Hypothalamus (tissue), 51 donors: Measurements from ENCODE around the gene CADM1.

Experiments
- DNase-seq, 51 donors: peaks; one replicate each; lab custom pipeline; 2025; lab: John Stamatoyannopoulos, UW

CADM1 gene

GRCh38 chr11:115504276-115505158, at the start of gene CADM1:
CADM1 (minus strand) TSS chr11:115504415.
- peak; percentile 77 to 99 (median 97) for DNase-seq

DNA sequence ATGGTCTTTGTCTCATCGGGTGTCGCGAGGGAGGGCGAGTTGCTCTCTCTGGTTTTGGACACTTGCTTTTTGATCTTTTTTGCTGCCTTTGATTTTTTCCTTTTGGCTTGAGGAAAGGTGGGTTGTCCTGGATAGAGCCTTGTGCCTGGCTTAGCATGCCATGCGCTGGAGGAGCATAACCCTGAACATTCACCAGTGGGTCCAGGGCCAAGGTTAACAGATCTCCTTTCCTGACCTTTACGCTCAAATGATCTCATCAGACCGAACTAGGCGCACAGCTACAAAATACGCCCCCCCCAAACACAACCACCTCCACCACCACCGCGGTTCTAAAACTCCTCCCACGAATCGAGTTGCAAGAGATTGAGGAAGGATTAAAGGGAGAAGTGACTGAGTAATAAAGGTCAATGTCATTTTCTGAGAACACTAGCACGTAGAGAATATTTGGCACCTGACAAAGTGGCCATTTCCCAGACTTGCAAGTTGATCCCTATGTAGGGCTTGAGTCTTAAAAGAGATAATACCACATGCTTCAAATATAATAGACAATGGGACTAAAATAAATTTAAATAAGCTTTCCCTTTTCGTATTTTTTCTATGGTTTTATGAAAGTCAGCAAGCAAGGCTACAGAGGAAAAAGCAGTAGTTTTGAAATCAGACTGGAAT, 48.7 kb upstream of the CADM1 start:
- DNase-seq, result no peak

- no peak for DNase-seq
Measured at GRCh38 chr11:115552151-115552772, 48.0 kb upstream of the CADM1 start.

GRCh38 chr11:115550291-115551059, 46.3 kb upstream of the CADM1 start:
- no peak for DNase-seq

DNA sequence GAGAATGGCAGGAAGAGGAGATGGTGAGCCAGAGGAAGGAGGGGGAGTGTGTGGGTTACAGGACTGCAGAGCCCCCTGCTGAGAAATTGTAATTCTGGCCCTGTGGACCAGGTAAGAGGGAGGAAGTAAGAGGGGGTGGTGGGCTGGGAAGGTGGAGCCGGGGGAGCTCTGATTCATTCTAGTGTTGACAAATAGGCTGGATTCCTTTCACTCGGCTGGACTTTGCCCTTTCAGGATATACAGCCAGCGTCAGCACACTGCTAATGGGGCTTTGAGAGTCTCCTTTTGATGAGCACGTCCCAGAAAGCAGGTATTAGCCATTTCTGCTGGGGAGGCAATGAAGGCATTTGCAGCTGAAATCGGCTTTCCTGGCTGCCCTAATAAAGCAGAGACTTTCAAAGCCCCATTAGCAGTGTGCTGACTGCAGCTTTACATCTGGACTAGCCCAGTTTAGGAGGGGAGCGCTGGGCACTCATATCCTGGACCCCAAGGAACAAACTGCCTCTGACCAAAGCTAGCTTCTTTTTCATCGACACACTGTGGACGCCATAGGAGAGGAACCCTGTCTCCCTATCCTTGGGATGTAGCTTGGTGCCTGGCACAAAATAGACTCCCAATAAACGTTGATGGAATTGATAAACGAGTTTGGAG, 44.8 kb upstream of the CADM1 start:
- no peak for DNase-seq

DNA sequence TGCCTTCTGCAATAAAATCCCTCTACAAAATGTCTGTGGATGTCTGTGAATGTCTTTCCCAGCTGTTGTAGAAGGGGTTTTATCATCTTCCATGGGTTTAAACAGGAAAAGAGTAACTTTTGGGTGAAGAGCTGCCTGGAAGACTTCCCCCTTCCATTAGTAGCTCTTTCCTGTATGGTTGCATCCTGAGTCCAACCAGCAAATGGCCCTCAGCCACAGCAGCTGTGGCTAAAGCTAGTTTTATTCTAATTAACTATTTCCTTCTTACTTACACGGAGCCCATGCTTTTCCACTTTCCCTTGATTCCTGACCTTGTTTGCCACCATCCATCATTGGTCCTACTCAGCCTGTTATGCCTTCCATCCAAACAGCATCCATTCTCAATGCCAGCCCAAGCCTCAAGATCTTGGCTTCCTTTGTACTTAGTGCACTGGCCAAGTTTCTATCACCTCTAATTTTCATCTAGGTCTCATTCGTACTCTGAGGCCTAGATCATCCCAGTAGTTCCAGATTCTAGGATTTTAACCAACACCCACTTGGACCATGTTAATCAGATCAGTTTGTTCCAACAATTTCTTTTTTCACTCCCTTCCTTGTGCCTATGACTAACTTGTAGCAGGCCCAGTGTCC, 41.5 kb upstream of the CADM1 start:
- no peak for DNase-seq

DNA sequence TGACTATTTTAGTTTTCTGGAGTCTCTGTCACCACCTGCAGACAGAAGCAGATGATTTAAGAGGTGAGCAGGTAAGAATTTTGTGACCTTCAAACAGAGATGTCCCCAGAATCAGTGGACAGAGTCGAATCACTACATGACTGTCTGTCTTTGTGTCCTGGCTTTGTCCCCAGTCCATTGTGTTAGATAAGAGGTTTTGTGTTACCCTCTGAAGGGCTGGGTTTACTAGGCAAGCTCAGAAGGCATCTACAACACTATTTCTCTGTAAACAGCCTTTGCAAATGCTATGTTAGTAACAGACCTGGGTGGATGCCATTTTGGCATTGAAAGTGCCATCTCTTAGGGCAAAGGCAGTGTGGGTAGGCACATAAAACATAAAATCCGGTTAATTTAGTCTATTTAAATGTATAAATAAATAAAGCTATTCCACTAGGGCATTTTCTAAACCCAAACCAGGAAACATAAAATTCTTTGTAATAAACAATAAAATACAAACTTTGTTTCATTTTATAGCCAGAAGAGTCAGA, 40.3 kb upstream of the CADM1 start:
- DNase-seq, result no peak

- no peak for DNase-seq
Measured at GRCh38 chr11:115541518-115541917, 37.3 kb upstream of the CADM1 start.

DNA sequence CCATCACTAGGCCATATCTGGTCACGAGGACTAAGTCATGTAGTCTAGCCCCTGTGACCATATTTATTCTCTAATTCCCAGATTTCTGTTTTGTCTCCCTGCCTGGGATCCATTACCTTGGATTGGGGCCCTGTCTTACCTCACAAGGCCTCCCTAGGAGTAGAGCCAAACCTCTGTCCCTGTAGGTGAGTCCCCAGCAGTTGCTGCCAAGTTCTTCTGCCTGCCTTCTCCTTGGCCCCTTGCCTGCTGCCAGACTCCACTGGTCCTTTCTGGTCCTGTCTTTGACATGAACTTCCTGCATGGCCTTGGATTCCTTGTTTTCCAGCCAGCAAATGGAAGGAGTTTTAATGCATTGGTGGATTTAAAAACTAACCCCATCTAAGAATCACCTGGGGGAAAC, 35.6 kb upstream of the CADM1 start:
- no peak for DNase-seq

DNA sequence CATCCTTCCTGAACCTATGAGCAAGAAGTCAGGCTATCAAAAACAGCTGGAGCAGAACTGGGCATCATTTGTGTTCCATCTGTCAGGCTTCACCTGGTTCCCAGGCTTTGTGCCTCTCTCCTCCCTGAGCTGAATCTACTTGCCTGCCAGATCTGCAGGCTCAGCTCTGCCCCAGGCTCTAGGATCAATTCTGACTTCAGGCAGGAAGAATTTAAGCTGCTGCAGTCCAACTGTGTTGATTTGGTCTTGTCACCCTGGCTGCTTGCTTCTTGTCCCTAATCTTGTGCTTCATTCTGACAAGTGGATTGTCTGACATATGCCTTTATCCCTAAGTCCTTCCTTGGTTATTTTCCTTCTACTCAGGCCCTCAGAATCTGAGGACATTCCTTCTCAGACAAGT, 31.6 kb upstream of the CADM1 start:
- DNase-seq, result no peak

DNA sequence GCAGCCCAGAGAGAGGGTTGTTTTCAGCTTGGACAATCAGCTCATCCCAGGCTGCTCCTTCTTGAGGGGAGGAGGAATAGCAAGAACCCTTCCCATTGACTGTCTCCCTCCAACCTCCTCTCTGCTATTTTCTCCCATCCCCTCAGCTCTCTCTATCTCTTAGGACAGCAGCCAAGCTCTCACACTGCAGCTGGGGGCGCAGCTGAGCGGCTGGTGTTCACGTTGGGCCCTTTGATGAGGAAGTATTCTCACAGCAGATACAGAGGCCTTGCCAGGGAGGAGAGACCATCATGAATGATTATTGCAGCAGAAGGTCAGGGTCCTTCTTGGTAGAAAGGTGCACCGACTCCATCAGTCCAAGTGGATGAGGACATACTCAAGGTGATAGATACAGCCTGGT, 26.5 kb upstream of the CADM1 start:
- DNase-seq, result peak in 2 of 51 donors; percentile 3 to 10

- DNase-seq, result no peak
Measured at GRCh38 chr11:115528225-115528624, 24.0 kb upstream of the CADM1 start.

GRCh38 chr11:115527534-115528125, 23.4 kb upstream of the CADM1 start:
- DNase-seq, result no peak

- no peak for DNase-seq
Measured at GRCh38 chr11:115525531-115526006, 21.4 kb upstream of the CADM1 start.

DNA sequence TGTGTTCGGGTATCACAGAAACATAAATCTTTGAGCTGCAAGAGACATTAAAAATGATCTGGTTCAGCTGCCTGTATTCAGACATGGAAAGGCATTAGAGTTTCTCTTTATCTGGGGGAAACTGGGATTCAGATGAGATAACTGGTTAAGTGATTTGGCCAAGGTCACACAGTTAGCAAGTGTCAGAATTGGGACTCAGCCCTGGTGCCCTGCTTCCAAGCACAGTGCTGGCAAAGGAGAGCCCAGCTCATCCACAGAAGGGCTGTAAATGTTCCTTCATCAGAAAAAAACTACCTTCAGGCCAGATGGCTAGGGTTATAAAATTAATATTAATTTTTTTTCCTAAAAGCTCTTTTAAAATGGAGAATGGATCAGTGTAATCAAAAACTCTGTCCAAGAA, 20.4 kb upstream of the CADM1 start:
- no peak for DNase-seq

DNA sequence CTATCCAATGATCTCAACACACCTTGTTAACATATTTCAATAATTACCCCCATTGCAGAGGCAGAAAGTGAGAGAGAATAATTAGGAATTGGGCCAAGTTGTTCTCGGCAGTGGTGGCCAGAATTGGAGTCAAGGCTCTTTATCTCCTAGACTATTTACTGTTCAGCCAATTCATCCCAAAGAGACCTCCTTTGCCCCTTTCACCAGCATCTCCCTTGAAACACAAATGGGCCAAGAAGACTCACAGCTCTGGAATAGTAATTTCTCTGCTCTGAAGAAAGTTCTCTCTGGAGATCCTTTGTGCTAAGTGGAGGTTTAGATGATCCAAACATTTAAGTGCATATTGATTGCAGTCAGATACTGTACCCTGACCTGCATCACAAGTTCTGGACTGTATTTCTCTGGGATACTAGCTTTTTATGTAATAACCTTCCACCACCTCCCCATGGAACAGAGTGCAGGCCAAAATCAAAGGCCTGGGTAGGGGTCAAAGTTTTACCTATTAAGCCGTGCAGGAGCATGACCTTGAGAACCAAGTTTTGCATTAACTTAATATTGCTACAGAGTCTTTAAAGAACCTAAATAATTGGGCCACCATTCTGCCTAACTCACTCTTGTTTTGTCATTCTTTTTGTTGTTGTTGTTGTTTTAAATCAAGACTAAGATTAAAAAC, 19.6 kb upstream of the CADM1 start:
- DNase-seq, result no peak

- no peak for DNase-seq
Measured at GRCh38 chr11:115522302-115522701, 18.1 kb upstream of the CADM1 start.

GRCh38 chr11:115521825-115522224, 17.6 kb upstream of the CADM1 start:
- no peak for DNase-seq
